NB4 (cell line): ENCODE results near the gene MAFG.

Experiments used
- DNase-seq: peaks from one replicate; pipeline ENCODE4 v3.0.0; 2010; ENCODE audit warnings: low read depth
- H3K4me3 ChIP-seq: one replicate; pipeline ENCODE4 v1.5.1; 2011; ENCODE audit warnings: mild to moderate bottlenecking, low read depth, low read length, moderate library complexity
- MYC ChIP-seq: IDR thresholded peaks from 2 replicates; pipeline ENCODE4 v1.6.1; 2011; ENCODE audit warnings: low read depth, low read length
- POLR2A ChIP-seq: IDR thresholded peaks from 2 replicates; pipeline ENCODE4 v1.6.1; 2011; ENCODE audit warnings: mild to moderate bottlenecking; ENCODE audit not compliant: insufficient read length; ENCODE audit errors: extremely low read depth
- TF ChIP-seq, protein P1 (sequence below): IDR thresholded peaks from 2 replicates; pipeline ENCODE4 v1.6.1; 2011; ENCODE audit warnings: low read depth, low read length
- TF ChIP-seq, protein P2 (sequence below): IDR thresholded peaks from one replicate; pipeline ENCODE4 v1.5.1; 2012; ENCODE audit warnings: low read depth, low read length

MAFG gene

DNA sequence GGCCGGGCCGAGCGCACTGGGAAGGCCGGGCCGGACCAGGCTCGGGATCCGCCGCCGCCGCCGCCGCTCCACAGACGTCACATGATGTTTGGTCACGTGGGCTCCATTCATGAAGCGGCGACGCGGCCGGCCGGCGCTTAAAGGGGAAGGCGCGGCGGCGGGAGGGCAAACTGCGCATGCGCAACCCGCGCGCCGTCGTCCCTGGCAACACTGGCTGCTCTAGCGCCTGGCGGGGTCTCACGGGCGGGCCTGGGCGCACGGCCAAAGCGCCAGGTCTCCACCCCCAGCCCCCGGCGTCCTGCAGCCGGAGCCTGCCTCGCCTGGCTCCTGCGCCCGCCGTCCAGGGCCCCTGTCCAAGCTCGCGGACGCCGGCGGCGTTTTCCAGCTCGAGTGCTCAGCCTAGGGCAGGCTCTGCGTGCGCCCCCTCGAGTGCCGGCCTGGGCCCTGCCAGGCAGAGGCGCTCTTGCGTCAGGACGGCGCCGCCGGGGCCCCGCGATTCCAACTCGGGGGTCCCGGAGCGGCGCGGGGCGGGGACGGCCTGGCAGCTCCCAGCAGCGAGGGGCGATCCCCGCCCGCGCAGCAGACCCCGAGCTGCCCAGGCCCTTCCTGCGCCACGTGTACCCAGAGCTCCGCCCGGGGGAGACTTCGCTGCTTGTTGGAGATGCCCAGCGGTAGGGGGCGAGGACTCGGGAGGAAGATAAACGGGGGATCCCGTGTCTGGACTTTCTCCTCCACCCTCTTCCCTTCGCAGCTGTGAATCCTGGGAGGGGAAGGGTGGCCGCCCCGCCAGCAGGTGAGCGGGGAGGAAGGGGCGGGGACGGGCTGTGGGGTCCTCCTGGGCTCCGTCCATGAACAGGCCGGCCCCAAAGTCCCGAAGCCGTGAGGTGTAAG lies at the start of gene MAFG:
Gene MAFG, minus strand, starts transcription at position 83 of the 891 bp plus-strand sequence. CDS start 4,550 bp downstream, outside the sequence.
- H3K4me3 ChIP-seq: peak within 1 kb of the TSS; percentile 80
- TF ChIP-seq MYC (peak; percentile 56), POLR2A (no peak)
- TF ChIP-seq, protein P1, sequence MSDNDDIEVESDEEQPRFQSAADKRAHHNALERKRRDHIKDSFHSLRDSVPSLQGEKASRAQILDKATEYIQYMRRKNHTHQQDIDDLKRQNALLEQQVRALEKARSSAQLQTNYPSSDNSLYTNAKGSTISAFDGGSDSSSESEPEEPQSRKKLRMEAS: peak; percentile 94
- TF ChIP-seq, protein P2, sequence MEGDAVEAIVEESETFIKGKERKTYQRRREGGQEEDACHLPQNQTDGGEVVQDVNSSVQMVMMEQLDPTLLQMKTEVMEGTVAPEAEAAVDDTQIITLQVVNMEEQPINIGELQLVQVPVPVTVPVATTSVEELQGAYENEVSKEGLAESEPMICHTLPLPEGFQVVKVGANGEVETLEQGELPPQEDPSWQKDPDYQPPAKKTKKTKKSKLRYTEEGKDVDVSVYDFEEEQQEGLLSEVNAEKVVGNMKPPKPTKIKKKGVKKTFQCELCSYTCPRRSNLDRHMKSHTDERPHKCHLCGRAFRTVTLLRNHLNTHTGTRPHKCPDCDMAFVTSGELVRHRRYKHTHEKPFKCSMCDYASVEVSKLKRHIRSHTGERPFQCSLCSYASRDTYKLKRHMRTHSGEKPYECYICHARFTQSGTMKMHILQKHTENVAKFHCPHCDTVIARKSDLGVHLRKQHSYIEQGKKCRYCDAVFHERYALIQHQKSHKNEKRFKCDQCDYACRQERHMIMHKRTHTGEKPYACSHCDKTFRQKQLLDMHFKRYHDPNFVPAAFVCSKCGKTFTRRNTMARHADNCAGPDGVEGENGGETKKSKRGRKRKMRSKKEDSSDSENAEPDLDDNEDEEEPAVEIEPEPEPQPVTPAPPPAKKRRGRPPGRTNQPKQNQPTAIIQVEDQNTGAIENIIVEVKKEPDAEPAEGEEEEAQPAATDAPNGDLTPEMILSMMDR: peak; percentile 27
- peak; percentile 94 for DNase-seq

DNA sequence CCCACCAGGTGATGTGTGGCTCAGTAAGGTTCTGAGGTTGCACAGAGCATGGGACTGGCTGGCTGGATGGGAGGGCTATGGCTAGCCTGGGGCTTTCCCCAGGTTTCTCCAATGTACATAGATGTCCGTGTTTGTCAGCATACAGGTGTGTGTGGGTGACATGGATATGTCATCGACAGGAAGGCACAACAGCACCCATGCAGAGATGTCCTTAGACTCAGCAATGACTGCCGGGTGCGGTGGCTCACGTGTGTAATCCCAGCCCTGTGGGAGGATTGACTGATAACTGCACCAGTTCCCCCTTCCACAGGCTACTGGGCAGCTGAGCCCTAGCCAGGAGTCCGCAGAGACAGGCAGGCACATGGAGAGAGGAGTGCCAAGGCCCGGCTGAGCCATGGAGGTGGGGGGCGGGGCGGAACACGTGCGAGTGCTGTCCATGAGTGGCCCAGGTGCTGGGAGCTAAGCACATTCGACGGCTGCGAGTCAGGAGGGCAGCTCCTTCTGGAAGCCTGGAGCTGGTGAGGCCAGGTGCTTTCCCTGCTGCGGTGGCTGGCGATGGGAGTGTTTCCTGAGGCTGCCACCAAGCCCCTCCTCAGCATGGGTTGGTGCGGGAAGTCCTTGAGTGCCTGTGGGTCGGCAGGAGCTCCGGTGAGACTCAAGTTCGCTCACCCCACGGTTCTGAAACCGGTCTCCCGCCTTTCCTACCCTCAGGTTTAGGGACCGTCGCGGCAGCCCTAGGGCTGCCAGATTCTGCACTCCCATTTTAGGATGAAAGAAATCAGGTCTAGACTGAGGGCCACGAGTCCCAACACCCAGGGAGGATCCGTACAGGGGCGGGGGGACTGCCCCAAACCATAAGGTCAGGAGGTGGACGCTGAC lies 49.0 kb upstream of the MAFG start:
- peak overlapping the region; percentile 68 for H3K4me3 ChIP-seq
- peak; percentile 49 for DNase-seq
- TF ChIP-seq MYC: peak; percentile 64; the same call in 1 of the 2 replicates
- no peak for TF ChIP-seq POLR2A
- TF ChIP-seq, protein P2: no peak
- TF ChIP-seq, protein P1: peak; percentile 76

DNA sequence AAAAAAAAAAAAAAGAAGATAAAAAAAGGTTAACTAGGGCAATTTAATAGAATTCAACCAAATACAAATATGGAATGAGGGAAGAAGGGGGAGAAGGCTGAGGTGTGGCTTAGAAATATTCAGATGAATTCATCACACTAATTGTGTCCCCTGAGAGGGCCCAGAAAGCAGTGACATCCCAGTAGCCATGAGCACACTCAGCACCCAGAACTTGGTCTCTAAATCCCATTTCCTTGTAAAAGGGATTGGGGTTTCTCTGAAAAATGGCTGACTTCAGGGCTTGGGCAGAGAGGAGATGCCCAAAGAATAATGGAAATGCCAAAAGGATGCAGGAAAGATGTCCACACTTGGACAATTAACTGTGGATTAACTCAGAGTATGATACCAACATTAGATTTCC lies 45.9 kb upstream of the MAFG start:
- no peak overlapping the region for H3K4me3 ChIP-seq
- no peak for TF ChIP-seq POLR2A
- TF ChIP-seq, protein P2: no peak
- TF ChIP-seq MYC: no peak
- TF ChIP-seq, protein P1: no peak
- DNase-seq: no peak

DNA sequence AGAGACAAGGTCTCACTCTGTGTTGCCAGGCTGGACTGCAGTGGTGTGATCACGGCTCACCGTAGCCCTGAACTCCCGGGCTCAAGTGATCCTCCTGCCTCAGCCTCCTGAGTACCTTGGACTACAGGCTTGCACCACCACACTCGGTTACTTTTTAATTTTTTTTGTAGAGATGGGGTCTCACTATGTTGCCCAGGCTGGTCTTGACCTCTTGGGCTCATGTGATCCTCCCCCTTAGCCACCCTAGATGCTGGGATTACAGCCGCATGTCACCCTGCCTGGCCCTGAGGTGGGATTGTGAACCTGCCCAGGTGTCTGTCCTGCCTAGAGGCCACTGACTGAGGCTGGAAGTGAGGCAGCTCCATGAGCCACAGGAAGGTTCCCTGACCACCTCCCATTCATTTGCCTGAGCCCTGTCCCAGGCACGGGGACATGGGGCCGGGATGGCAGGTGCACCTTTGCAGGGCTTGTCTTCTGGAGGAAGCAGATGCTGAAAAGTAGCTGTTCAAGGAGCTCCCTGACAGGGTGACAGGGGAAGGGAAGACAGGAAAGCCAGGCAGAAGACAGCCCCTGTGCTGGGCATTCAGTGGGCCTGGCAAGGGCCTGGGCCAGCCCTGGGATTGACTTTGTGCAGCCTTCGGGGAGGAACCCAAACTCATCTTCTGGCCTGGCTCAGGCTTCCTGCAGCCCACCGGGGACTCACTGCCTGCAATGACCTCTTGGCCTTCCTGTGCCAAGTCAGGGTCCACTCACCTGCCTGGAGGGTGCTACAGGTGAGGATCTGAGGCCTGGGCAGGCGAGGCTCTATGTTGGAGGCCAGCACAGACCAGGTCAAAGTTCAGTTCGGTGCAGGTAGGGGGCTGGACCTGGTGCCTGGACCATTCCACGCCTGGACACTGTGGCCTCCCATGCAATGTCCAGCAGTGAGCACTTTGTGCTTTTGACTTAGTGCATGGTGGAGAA lies 41.6 kb upstream of the MAFG start:
- no peak overlapping the region for H3K4me3 ChIP-seq
- TF ChIP-seq, protein P1: no peak
- TF ChIP-seq MYC (no peak), POLR2A (no peak)
- TF ChIP-seq, protein P2: no peak
- DNase-seq: no peak

DNA sequence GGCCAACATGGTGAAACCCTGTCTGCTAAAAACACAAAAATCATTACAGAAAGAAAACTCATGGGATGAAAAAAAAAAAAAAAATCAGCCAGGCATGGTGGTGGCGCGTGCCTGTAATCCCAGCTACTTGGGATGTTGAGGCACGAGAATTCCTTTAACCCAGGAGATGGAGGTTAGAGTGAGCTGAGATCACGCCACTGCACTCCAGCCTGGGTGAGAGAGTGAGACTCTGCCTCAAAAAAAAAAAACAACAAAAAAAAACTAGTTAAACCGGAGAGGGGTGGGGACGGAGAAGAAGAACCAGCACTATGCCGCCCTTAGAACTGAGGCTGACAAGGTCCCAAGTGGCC lies 40.8 kb upstream of the MAFG start:
- TF ChIP-seq MYC: no peak
- no peak for TF ChIP-seq POLR2A
- H3K4me3 ChIP-seq: no peak overlapping the region
- no peak for DNase-seq
